Pancreas (tissue), 10 donors: ENCODE data around the gene FMNL2. TPM values are rescaled to one million over a fixed set of nuclear protein-coding genes. Genes with fewer than 3 reads are reported as not detected.

Source experiments
- ATAC-seq, 4 donors: fragments of 200-7000 bp; cut with Tn5 transposase; one replicate each; pipeline versions ENCODE4 v1.8.0 to v1.9.1; 2020; ENCODE audit warnings: mild to moderate bottlenecking in 4 of 4, moderate library complexity in 4 of 4
- DNase-seq, 6 donors: peaks; one replicate each; pipeline ENCODE4 v3.0.0-alpha.2; 2020
- FAIRE-seq: peaks from 2 replicates; lab custom pipeline; 2012; peaks lifted over from hg19 to GRCh38; lab: Jason Lieb, UNC
- H3K27ac ChIP-seq, 4 donors: fragments of 200-600 bp; sonication (generic); 1 replicate in 3 of 4; 2 replicates in 1 of 4; pipeline versions ENCODE4 v1.5.0 to v1.8.0; 2020
- H3K27me3 ChIP-seq, 4 donors: fragments of 200-600 bp; one replicate each; pipeline ENCODE4 v1.8.0; 2021
- H3K36me3 ChIP-seq, 3 donors: fragments of 200-600 bp; sonication (generic) in 1 of 3; one replicate each; pipeline versions ENCODE4 v1.5.0 to v1.8.0; 2020 to 2021
- H3K4me1 ChIP-seq, 3 donors: fragments of 200-600 bp; one replicate each; pipeline ENCODE4 v1.8.0; 2021
- H3K4me3 ChIP-seq, 4 donors: fragments of 200-600 bp; sonication (generic) in 2 of 4; one replicate each; pipeline versions ENCODE4 v1.5.0 to v1.8.0; 2020 to 2021
- H3K9me3 ChIP-seq, 4 donors: fragments of 200-600 bp; one replicate each; pipeline ENCODE4 v1.8.0; 2021
- CTCF ChIP-seq, 4 donors: fragments of 200-600 bp; sonication (generic) in 3 of 4; IDR thresholded peaks; one replicate each; pipeline versions ENCODE4 v1.5.0 to v1.8.0; 2021; ENCODE audit warnings: antibody characterized with exemption in 4 of 4
- WGBS, 2 donors: extraction: QIAGEN DNeasy Blood & Tissue Kit; methylation state at CpG; one replicate each; pipeline ENCODE4 v1.1.7; 2013; 5-methylcytosine and 5-hydroxymethylcytosine counted together
- intact Hi-C, 3 donors: fragments of 100-400 bp; cut with DNase I; formaldehyde crosslinking; loops; one replicate each; pipeline versions ENCODE4 v1.11.1 to v1.14.2; 2022
- polyA plus RNA-seq, 2 donors: library from polyadenylated mRNA; stranded (reverse); fragments of 200-250 nt; gene quantifications; one replicate each; pipeline ENCODE4 v1.2.3, GENCODE V29; 2013
- total RNA-seq, 6 donors: library from RNA; stranded (reverse); fragmentation: NEBNext Ultra II Directional in 4 of 6; extraction: Animal tissue kit (Norgen Biotek cat#: 25700) in 4 of 6; gene quantifications; one replicate each; pipeline versions ENCODE4 v1.2.1 to v1.2.4, GENCODE V29; 2021 to 2023
- donor health status: healthy with polysubstance abuse.
- donor health status: DM: no; HTN: no; CAD: no; lungs with moderate emphysema.
- donor health status: DM: no; HTN: no; CAD: no.
- donor health status: control.
- donor health status: control.
- donor health status: Bipolar disorder and iron deficiency.
- donor health status: DM: yes; HTN: yes; CAD: no.
- donor health status: DM: no; HTN: no; CAD: no.
- donor health status: DM: no; HTN: no; CAD: no.
- donor health status: DM: yes; HTN: yes; CAD: no.

Gene FMNL2
- total and polyA plus RNA-seq, 8 donors: 7.5 to 22.3 (median 11.3) TPM

GRCh38 chr2:152544638-152545037, 209.7 kb downstream of the FMNL2 start:
- TF ChIP-seq CTCF (IDR thresholded peaks at IDR 0.05): no peak
- DNase-seq: no peak
- intact Hi-C loops: no loop called here
- WGBS, 2 donors: 85 to 93% methylated on average over 2 of the region's 2 CpGs
- no peaks in the 10 kb centered on the region for H3K9me3 ChIP-seq
- FAIRE-seq: no peak
- no peaks in the 10 kb centered on the region for H3K27me3 ChIP-seq
- H3K4me1 ChIP-seq: peaks cover 3 to 16% (median 5%) of the 10 kb centered on the region in 3 donors
- H3K36me3 ChIP-seq: no peaks in the 10 kb centered on the region
- no peak overlapping the region for H3K4me3 ChIP-seq
- H3K27ac ChIP-seq: no peak overlapping the region
- no peak for ATAC-seq

- Histone ChIP-seq H3K4me3 (no peak overlapping the region), H3K4me1 (peaks cover 9 to 20% (median 15%) of the 10 kb centered on the region in 3 donors), H3K36me3 (no peaks in the 10 kb centered on the region), H3K27ac (no peak overlapping the region), H3K9me3 (no peaks in the 10 kb centered on the region), H3K27me3 (no peaks in the 10 kb centered on the region)
- ATAC-seq (no peak), FAIRE-seq (no peak), DNase-seq (no peak)
- no peak for TF ChIP-seq CTCF (IDR thresholded peaks at IDR 0.05)
- intact Hi-C loops: no loop called here
- 87 to 91% methylated on average over 8 of the region's 8 CpGs for WGBS, 2 donors
Observed at GRCh38 chr2:152546230-152546837, 211.4 kb downstream of the FMNL2 start.

- Histone ChIP-seq H3K36me3 (no peaks in the 10 kb centered on the region), H3K4me3 (no peak overlapping the region), H3K27ac (peak overlapping the region in 1 of 4 donors; percentile 47), H3K4me1 (peaks cover 9 to 20% (median 15%) of the 10 kb centered on the region in 3 donors), H3K9me3 (no peaks in the 10 kb centered on the region), H3K27me3 (no peaks in the 10 kb centered on the region)
- DNase-seq (peak in 3 of 6 donors; percentile 13 to 36 (median 21)), FAIRE-seq (no peak), ATAC-seq (peak; percentile 53 to 86 (median 79))
- intact Hi-C loops: no loop called here
- no peak for TF ChIP-seq CTCF (IDR thresholded peaks at IDR 0.05)
- WGBS, 2 donors: 42 to 44% methylated on average over 8 of the region's 8 CpGs
Observed at GRCh38 chr2:152548111-152548875, 213.3 kb downstream of the FMNL2 start.

- TF ChIP-seq CTCF (IDR thresholded peaks at IDR 0.05): no peak
- Histone ChIP-seq H3K27me3 (no peaks in the 10 kb centered on the region), H3K4me1 (peaks cover 9 to 20% (median 15%) of the 10 kb centered on the region in 3 donors), H3K36me3 (no peaks in the 10 kb centered on the region), H3K27ac (no peak overlapping the region), H3K4me3 (no peak overlapping the region), H3K9me3 (no peaks in the 10 kb centered on the region)
- ATAC-seq (no peak), FAIRE-seq (no peak), DNase-seq (no peak)
- intact Hi-C loops: no loop called here
- WGBS, 2 donors: 95 to 99% methylated on average over 3 of the region's 3 CpGs
Observed at GRCh38 chr2:152548996-152549395, 214.0 kb downstream of the FMNL2 start.

DNA sequence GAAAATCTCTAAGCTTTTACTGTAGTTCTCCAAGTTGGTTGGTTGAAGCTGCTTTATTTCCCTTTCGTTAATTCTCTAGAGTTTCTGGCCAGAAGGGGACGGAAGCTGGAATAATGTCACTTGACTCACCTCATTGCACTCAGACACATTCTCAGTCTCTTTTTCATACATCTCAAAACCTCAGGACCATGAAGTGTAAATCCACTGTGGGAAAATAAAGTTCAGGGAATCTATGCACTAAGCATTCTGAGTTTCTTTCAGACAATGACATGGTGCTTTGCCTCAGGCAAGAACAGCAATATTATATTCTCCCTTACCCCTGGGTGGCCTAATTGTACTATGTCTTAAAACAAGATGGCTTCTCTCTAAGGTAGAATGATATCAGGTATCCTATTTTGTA, 214.4 kb downstream of the FMNL2 start:
- TF ChIP-seq CTCF (IDR thresholded peaks at IDR 0.05): no peak
- intact Hi-C loops: no loop called here
- 94 to 98% methylated on average over 2 of the region's 2 CpGs for WGBS, 2 donors
- H3K9me3 ChIP-seq: no peaks in the 10 kb centered on the region
- no peak for ATAC-seq
- no peak for FAIRE-seq
- no peak for DNase-seq
- H3K27ac ChIP-seq: no peak overlapping the region
- H3K27me3 ChIP-seq: no peaks in the 10 kb centered on the region
- H3K4me1 ChIP-seq: peaks cover 9 to 20% (median 15%) of the 10 kb centered on the region in 3 donors
- H3K4me3 ChIP-seq: no peak overlapping the region
- H3K36me3 ChIP-seq: no peaks in the 10 kb centered on the region
